Measurements from ENCODE around the gene ADAMTS18.
A peak's percentile ranks its signal among the peaks of the same experiment; 100 is the strongest.

Gene ADAMTS18

GRCh38 chr16:77435272-77435820 is 512 bp upstream of the ADAMTS18 start:
- peak in 1 of 10 donors; percentile 72 for DNase-seq
- intact Hi-C loops (cut with DNase I): no loop called here

GRCh38 chr16:77434022-77434529 is 758 bp downstream of the ADAMTS18 start:
- intact Hi-C loops (cut with DNase I): no loop called here
- no peak for DNase-seq

- intact Hi-C loops (cut with DNase I): no loop called here
- DNase-seq: no peak
These were observed 1.7 kb downstream of the ADAMTS18 start for GRCh38 chr16:77433146-77433545.

- DNase-seq: no peak
- intact Hi-C loops (cut with DNase I): no loop called here
These were observed 2.6 kb downstream of the ADAMTS18 start for GRCh38 chr16:77432264-77432663.

GRCh38 chr16:77430787-77431585 is 3.8 kb downstream of the ADAMTS18 start:
- intact Hi-C loops (cut with DNase I): no loop called here
- DNase-seq: peak in 1 of 10 donors; percentile 16

GRCh38 chr16:77430360-77430759 is 4.5 kb downstream of the ADAMTS18 start:
- intact Hi-C loops (cut with DNase I): no loop called here
- no peak for DNase-seq

DNA sequence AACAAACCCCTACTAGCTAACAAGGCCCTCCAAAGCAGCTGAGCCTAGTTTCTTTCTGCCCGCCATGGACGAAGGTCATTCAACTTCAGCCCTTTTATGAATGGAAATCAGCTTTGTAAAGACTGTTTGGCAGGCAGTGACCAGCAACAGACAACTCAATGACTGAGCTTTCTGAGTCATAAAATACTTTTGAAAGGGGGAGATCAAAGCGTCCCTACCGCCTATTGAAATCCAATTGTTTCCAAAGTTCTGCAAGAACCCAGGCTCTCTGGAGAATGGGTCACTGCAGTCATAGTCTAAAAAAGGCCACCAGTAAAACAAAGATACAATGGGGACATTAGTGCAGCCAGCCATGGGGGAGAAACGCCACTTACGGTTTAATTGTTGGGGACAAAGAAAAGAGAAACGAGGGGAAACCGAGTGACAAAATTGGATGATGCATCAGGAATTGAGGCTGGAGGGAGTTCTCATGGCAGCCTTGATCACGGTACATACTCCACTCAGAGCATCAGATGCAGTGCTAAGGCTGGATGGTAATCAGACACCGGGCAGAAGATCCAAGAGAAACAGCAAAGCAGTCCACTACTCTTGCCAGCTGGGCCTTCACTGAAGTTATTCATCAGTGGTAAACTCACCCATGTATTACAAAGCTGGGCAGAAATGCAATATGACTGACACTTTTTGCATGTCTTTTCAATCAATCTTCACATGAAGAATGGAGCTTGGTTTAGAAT is 9.8 kb downstream of the ADAMTS18 start:
- intact Hi-C loops (cut with DNase I): no loop called here
- no peak for DNase-seq

DNA sequence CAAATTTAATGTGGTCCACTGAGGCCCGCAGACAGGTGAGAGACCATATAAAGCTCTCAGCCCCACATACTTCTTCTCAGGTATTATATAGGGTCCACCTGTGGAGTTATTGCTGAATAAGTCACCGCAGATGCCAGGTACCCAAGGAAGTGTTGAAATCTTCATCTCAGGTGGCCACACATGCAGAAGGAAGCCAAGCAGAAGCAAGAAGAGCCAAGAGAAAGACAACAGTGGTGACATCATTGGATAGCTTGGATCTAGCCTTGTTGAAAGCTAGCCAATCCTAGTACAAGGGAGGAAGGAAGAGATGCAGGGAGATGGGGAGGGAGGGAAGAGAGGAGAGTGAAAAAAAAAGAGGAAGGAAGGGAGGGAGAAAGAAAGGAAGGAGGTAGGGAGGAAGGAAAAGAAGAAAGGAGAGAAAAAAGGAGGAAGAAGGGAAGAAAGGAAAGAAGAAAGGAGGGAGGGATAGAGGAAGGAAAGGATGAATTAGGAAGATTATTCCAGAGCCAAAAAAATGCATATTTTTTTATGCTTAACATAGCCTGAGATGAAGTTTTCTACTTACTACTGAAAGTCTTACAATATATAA is 12.5 kb downstream of the ADAMTS18 start:
- intact Hi-C loops (cut with DNase I): no loop called here
- no peak for DNase-seq

DNA sequence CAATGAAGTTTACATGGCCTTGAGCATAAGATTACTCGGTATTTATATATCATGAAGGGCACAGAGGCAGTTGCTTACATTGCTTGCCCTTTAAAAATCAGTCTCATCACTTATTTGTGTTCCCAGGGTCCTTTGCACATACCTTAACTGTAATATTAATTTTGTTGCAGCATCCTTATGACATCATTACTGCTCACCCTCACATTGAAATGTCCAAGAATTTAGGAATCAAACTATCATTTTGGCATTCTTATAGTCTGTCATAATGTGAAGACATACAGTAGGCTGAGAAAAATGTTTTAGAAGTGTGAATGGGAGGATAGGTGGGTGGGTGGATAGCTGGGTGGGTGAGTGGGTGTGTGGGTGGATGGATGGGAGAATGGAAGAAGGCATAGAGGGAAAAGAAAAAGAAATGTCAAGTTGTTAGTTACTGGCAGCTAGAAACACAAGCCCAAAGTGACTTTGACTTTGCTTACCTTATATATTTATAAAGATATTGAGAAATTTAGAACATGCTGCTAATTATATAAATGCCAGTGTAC is 17.8 kb downstream of the ADAMTS18 start:
- intact Hi-C loops (cut with DNase I): no loop called here
- DNase-seq: no peak

DNA sequence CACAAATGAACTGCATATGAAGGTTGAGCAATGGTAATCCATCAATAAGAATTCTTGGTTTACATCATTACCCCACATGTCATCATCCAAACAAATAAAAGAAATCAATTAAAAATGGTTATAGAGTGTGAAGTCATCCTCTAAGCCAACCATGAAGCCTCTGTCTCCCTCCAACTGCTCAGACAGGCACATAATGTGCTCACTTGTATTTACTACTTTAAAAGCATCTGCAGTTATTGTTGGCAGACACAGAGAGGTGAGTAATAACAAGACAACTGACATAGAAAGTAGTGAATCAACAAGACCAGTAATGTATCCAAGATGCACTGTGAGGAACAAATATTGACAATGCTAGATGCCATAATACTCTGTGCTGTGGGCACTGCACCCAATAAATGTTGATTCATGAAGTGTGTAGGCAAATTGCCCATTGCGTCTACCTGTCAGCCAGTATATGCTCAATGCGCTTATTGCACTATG is 20.0 kb downstream of the ADAMTS18 start:
- intact Hi-C loops (cut with DNase I): no loop called here
- DNase-seq: no peak

- no peak for DNase-seq
- intact Hi-C loops (cut with DNase I): no loop called here
These were observed 24.4 kb downstream of the ADAMTS18 start for GRCh38 chr16:77410449-77410848.

- no peak for DNase-seq
- intact Hi-C loops (cut with DNase I): no loop called here
These were observed 25.5 kb downstream of the ADAMTS18 start for GRCh38 chr16:77409311-77409710.

- no peak for DNase-seq
- intact Hi-C loops (cut with DNase I): no loop called here
These were observed 26.2 kb downstream of the ADAMTS18 start for GRCh38 chr16:77408607-77409006.

DNA sequence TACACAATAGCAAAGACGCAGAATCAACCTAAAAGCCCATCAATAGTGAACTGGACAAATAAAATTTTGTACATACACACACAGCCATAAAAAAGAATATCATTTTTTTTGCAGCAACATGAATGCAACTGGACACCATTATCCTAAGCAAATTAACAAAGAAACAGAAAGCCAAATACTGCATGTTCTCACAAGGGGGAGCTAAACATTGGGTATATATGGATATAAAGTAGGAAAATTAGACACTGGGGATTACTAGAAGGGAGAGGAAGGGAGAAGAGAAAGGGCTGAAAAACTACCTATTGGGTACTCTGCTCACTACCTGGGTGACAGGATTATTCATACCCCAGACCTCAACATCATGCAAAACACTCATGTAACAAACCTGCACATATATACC is 28.2 kb downstream of the ADAMTS18 start:
- intact Hi-C loops (cut with DNase I): no loop called here
- no peak for DNase-seq

DNA sequence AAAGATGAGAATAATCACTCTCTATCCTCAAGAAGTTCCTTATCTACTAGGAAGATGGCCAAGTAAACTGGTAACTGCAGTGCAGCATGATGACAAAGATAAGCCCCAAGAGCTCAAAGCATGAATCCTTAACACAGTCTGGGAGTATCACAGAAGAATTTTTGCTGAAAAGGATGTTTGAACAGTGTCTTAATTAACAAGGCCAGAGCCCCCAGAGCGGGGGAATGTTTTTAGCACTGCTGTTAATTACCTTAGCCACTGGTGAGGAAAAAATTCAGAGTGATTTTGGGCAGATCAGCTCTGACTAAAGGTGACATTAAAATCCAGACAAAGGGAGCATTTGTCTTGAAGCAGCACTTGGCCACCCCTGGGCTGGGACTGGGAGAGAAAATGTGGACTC is 30.1 kb downstream of the ADAMTS18 start:
- intact Hi-C loops (cut with DNase I): no loop called here
- DNase-seq: no peak

DNA sequence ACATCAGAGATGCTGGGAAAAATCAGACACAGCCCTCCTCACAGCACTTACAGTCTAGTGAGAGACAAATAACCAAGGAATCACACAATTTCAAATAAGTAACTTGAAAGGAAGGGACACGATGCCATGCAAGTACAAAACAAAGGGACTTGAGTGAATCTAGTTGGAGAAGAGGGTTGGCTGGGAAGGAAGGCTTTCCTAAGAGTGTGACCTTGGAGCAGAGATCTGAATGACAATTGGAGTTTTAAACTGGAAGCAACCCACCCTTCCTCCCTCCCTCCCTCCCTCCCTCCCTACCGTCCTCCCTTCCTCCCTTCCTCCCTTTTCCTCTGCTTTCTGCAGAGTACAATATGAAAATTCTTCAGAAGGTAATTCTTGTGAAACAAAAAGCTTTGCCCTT is 31.1 kb downstream of the ADAMTS18 start:
- intact Hi-C loops (cut with DNase I): no loop called here
- DNase-seq: no peak

- no peak for DNase-seq
- intact Hi-C loops (cut with DNase I): no loop called here
These were observed 32.2 kb downstream of the ADAMTS18 start for GRCh38 chr16:77402672-77403071.

- intact Hi-C loops (cut with DNase I): no loop called here
These were observed 32.7 kb downstream of the ADAMTS18 start for GRCh38 chr16:77402118-77402517.

DNA sequence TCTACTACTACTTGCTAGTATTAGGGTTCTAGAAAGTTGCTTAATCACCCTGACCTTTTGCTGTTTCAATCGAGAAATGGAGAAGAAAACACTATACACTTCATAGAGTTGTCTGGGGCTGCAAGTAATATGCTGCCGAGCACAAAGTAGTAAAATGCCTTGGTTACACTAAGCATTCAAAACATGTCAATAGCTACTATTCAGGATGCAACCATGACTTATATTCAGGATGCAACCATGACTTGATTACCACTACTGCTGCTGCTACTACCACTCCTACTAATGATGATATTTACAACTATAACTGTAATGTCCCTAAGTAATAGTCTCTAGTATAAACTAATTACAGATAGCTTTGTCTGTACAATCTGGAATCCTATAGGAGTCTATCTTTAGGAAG is 35.3 kb downstream of the ADAMTS18 start:
- intact Hi-C loops (cut with DNase I): no loop called here
- no peak for DNase-seq

More at GRCh38 chr16:77402118-77402517, 32.7 kb downstream of the ADAMTS18 start:
- DNase-seq: no peak

GRCh38 chr16:77399066-77399465 is 35.8 kb downstream of the ADAMTS18 start:
- intact Hi-C loops (cut with DNase I): no loop called here
- no peak for DNase-seq

GRCh38 chr16:77398495-77398894 is 36.3 kb downstream of the ADAMTS18 start:
- no peak for DNase-seq
- intact Hi-C loops (cut with DNase I): no loop called here

Data from posterior cingulate gyrus (tissue), 11 donors.